Uterine smooth muscle cell (primary cell): ENCODE data around the gene KRTAP5-2. TPM values are rescaled to one million over a fixed set of nuclear protein-coding genes. Genes with fewer than 3 reads are reported as not detected.

ENCODE experiments used
- total RNA-seq: library from RNA; depleted of rRNA; stranded (reverse); fragments of >200 nt; gene quantifications from 2 replicates; pipeline ENCODE4 v1.2.3, GENCODE V29; 2014

The KRTAP5-2 gene
- total RNA-seq: not detected in 2 replicates

DNA sequence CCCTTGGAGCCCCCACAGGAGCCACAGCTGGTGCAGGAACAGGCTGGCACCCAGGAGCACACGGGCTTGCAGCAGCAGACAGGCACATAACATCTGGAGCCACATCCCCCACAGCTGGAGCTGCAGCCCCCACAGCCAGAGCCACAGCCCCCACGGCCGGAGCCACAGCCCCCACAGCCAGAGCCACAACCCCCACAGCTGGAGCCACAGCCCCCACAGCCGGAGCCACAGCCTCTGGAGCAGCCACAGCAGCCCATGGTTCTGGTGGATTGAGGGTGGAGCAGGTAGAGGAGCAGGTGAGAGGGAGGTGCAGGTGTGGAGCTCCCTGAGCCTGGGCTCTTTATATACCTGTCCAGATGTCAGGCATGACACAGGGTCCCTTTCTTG is at the start of gene KRTAP5-2:
TSS of gene KRTAP5-2 (minus strand) at position 301 of the 387 bp plus-strand sequence. CDS start at position 257, 44 bp downstream.

GRCh38 chr11:1629326-1630185 is 31.5 kb upstream of the KRTAP5-2 start, which contains the start of gene KRTAP5-5:
Gene KRTAP5-5 (plus strand): TSS chr11:1629775. CDS start chr11:1629841, 66 bp downstream.

GRCh38 chr11:1622086-1622485 is 24.0 kb upstream of the KRTAP5-2 start, which contains the start of gene KRTAP5-4:
Gene KRTAP5-4 (minus strand): TSS chr11:1622138. CDS start chr11:1622093, 45 bp downstream.

GRCh38 chr11:1608363-1608762 is 10.3 kb upstream of the KRTAP5-2 start, which contains the start of gene KRTAP5-3:
Gene KRTAP5-3 (minus strand): TSS chr11:1608463. CDS start chr11:1608385, 78 bp downstream.

DNA sequence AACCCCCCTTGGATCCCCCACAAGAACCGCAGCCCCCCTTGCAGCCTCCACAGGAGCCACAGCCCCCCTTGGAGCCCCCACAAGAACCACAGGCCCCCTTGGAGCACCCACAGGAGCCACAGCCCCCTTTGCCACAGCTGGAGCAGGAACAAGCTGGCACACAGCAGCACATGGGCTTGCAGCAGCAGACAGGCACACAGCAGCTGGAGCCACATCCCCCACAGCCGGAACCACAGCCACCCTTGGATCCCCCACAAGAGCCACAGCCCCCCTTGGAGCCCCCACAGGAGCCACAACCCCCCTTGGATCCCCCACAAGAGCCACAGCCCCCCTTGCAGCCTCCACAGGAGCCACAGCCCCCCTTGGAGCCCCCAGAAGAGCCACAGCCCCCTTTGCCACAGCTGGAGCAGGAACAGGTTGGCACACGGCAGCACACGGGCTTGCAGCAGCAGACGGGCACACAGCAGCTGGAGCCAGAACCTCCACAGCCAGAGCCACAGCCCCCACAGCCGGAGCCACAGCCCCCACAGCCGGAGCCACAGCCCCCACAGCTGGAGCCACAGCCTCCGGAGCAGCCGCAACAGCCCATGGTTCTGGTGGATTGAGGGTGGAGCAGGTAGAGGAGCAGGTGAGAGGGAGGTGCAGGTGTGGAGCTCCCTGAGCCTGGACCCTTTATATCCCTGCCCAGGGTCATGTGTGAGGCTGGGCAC is 13.3 kb downstream of the KRTAP5-2 start, which contains the start of gene KRTAP5-1:
TSS of gene KRTAP5-1 (minus strand) at position 623 of the 710 bp plus-strand sequence. CDS start at position 589, 34 bp downstream.

GRCh38 chr11:1572197-1573076 is 25.7 kb downstream of the KRTAP5-2 start, which contains the start of gene DUSP8:
Gene DUSP8 (minus strand): TSS chr11:1572271. CDS start chr11:1565826, 6,445 bp downstream.

Other genes starting within 250 kb of the KRTAP5-2 start
- gene BRSK2, start 208.4 kb downstream of the KRTAP5-2 start, total RNA-seq: 0.50 TPM in 1 of 2 replicates, not detected in the other
- 19.9 and 24.4 TPM in 2 replicates for gene MOB2, start 111.5 kb downstream of the KRTAP5-2 start, total RNA-seq
- 0.44 and 0.50 TPM in 2 replicates for gene DUSP8, start 26.0 kb downstream of the KRTAP5-2 start, total RNA-seq
- gene KRTAP5-1, start 13.0 kb downstream of the KRTAP5-2 start, total RNA-seq: not detected in 2 replicates
- not detected in 2 replicates for gene KRTAP5-3, start 10.2 kb upstream of the KRTAP5-2 start, total RNA-seq
- not detected in 2 replicates for gene KRTAP5-4, start 23.8 kb upstream of the KRTAP5-2 start, total RNA-seq
- gene KRTAP5-5, start 31.5 kb upstream of the KRTAP5-2 start, total RNA-seq: not detected in 2 replicates
- not detected in 2 replicates for gene KRTAP5-6, start 98.9 kb upstream of the KRTAP5-2 start, total RNA-seq
- gene IFITM10, start 152.3 kb upstream of the KRTAP5-2 start, total RNA-seq: 0.89 and 1.5 TPM in 2 replicates
- gene CTSD, start 165.6 kb upstream of the KRTAP5-2 start, total RNA-seq: 125 and 288 TPM in 2 replicates
- gene SYT8, start 236.7 kb upstream of the KRTAP5-2 start, total RNA-seq: not detected in 2 replicates
- not detected in 2 replicates for gene TNNI2, start 240.7 kb upstream of the KRTAP5-2 start, total RNA-seq